GM06990 (cell line): ENCODE measurements around the gene OR10D3.

Source experiments
- DNase-seq: peaks from one replicate; pipeline ENCODE4 v3.0.0-alpha.2; 2011; ENCODE audit not compliant: insufficient read length; ENCODE audit errors: extremely low read depth
- H3K27me3 ChIP-seq: replicated peaks from 2 replicates; pipeline ENCODE4 v1.6.0; 2011; ENCODE audit warnings: low read length; ENCODE audit not compliant: control insufficient read depth, insufficient read depth
- H3K36me3 ChIP-seq: 2 replicates; pipeline ENCODE4 v1.5.1; 2011; ENCODE audit warnings: low read length; ENCODE audit not compliant: control insufficient read depth, insufficient read depth
- H3K4me3 ChIP-seq: replicated peaks from 2 replicates; pipeline ENCODE4 v1.5.1; 2011; ENCODE audit warnings: low read depth, mild to moderate bottlenecking, control low read depth, low read length
- CTCF ChIP-seq: IDR thresholded peaks from 2 replicates; pipeline ENCODE4 v1.5.1; 2011; ENCODE audit warnings: low read length, control low read depth, mild to moderate bottlenecking, inconsistent platforms; ENCODE audit not compliant: insufficient read depth, poor library complexity, severe bottlenecking

OR10D3 gene

DNA sequence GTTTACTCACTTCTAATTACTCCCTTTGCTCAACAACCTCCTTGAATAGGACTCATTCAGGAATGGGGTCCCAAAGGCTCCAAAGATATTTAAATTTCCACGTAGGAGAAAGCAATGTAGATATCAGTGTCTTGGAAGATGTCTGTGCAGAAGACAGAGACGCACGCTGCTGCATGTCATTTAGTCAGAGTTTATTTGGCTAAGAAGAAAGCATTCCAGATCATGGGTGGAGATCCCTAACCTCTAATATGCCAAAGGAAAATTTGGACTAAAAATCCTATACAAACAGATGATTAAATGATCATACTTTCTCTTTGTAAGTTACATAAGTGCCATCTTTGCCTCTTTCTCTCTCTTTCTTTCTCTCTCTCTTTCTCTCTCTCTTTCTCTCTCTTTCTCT, at the start of gene OR10D3:
Gene OR10D3 (plus strand): TSS at position 278 of the 400 bp plus-strand sequence. CDS start 1,925 bp downstream, outside the sequence.
- Histone ChIP-seq H3K36me3 (no peaks in the 10 kb centered on the region), H3K27me3 (no peaks in the 10 kb centered on the region; the same call in 1 of the 2 replicates), H3K4me3 (no peak within 1 kb of the TSS)
- DNase-seq: no peak
- no peak for TF ChIP-seq CTCF

GRCh38 chr11:124143034-124143433, 40.1 kb upstream of the OR10D3 start:
- no peaks in the 10 kb centered on the region for H3K36me3 ChIP-seq
- no peak for TF ChIP-seq CTCF
- H3K27me3 ChIP-seq: no peaks in the 10 kb centered on the region
- DNase-seq: no peak
- H3K4me3 ChIP-seq: no peak overlapping the region

- Histone ChIP-seq H3K36me3 (no peaks in the 10 kb centered on the region), H3K27me3 (no peaks in the 10 kb centered on the region)
These were observed 35.2 kb upstream of the OR10D3 start for GRCh38 chr11:124147951-124148350.

DNA sequence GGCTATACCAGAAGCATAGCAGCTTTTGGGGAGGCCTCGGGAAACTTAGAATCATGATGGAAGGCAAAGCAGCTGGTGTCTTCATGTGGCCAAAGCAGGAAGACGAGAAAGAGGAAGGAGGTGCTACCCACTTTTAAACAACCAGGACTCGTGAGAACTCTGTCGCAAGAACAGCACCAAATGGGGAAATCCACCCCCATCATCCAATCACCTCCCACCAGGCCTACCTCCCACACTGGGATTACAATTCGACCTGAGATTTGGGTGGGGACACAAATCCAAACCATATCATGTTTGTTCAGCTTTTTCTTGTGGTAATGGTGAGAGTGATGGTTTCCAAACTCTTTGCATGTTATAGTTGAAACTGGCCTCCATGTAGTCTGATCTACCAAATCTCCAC, 32.5 kb upstream of the OR10D3 start:
- no peak for DNase-seq
- Histone ChIP-seq H3K36me3 (no peaks in the 10 kb centered on the region), H3K4me3 (no peak overlapping the region), H3K27me3 (no peaks in the 10 kb centered on the region)
- TF ChIP-seq CTCF: no peak

More at GRCh38 chr11:124147951-124148350, 35.2 kb upstream of the OR10D3 start:
- TF ChIP-seq CTCF: no peak
- no peak for DNase-seq
- H3K4me3 ChIP-seq: no peak overlapping the region

DNA sequence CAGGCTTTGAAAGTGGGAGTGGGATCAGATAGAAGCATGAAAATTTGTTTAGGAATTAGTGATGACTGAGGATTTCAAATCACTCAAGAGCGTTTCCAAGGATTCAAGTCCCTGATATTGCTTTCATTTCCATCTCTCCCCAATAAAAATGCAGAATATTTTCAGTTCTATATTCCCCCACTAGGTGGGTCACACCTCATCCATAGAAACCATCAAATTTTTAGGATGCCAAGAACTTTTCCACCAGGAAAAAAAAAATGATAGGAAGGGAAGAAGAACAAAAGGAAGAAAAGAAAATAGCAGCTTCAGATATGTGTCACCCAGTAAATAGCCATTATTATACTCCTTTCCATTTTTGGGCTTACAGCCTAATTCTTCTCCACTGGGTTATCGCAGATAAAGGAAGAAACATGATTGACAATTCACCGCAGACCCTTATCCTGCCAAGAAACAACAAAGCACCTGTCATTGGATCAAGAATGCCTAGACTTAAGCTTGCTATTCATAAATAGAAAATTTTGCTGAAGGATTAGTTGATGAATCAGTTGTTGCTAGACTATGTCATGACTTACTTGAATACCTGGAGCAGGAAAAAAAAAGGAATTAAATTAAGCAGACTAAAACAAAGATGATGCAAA, 30.3 kb upstream of the OR10D3 start:
- Histone ChIP-seq H3K36me3 (no peaks in the 10 kb centered on the region), H3K27me3 (no peaks in the 10 kb centered on the region), H3K4me3 (no peak overlapping the region)
- DNase-seq: no peak
- no peak for TF ChIP-seq CTCF

GRCh38 chr11:124153821-124154220, 29.3 kb upstream of the OR10D3 start:
- H3K27me3 ChIP-seq: no peaks in the 10 kb centered on the region
- TF ChIP-seq CTCF: no peak
- no peaks in the 10 kb centered on the region for H3K36me3 ChIP-seq
- no peak for DNase-seq
- H3K4me3 ChIP-seq: no peak overlapping the region
